ENCODE measurements around the gene CHD5.

CHD5 gene

GRCh38 chr1:6097824-6098223 lies 82.3 kb downstream of the CHD5 start:
- no peak overlapping the region for H3K4me3 ChIP-seq (ENCODE audit: low read depth, low read length)
- no peak for TF ChIP-seq CTCF (IDR thresholded peaks at IDR 0.05; ENCODE audit: insufficient read depth, low read depth, low read length, missing control alignments)
- no peak for DNase-seq (ENCODE audit: low read depth)

- DNase-seq (ENCODE audit: low read depth) = no peak
- H3K4me3 ChIP-seq (ENCODE audit: low read depth, low read length) = no peak overlapping the region
- TF ChIP-seq CTCF (IDR thresholded peaks at IDR 0.05; ENCODE audit: insufficient read depth, low read depth, low read length, missing control alignments) = no peak
Measured at GRCh38 chr1:6097117-6097595, 83.0 kb downstream of the CHD5 start.

- DNase-seq (ENCODE audit: low read depth) = no peak
- no peak overlapping the region for H3K4me3 ChIP-seq (ENCODE audit: low read depth, low read length)
- no peak for TF ChIP-seq CTCF (IDR thresholded peaks at IDR 0.05; ENCODE audit: insufficient read depth, low read depth, low read length, missing control alignments)
Measured at GRCh38 chr1:6096243-6097116, 83.6 kb downstream of the CHD5 start.

- no peak for DNase-seq (ENCODE audit: low read depth)
- no peak for TF ChIP-seq CTCF (IDR thresholded peaks at IDR 0.05; ENCODE audit: insufficient read depth, low read depth, low read length, missing control alignments)
- no peak overlapping the region for H3K4me3 ChIP-seq (ENCODE audit: low read depth, low read length)
Measured at GRCh38 chr1:6095511-6096242, 84.4 kb downstream of the CHD5 start.

- H3K4me3 ChIP-seq (ENCODE audit: low read depth, low read length) = no peak overlapping the region
- no peak for TF ChIP-seq CTCF (IDR thresholded peaks at IDR 0.05; ENCODE audit: insufficient read depth, low read depth, low read length, missing control alignments)
- no peak for DNase-seq (ENCODE audit: low read depth)
Measured at GRCh38 chr1:6094801-6095505, 85.2 kb downstream of the CHD5 start.

GRCh38 chr1:6094246-6094645 lies 85.9 kb downstream of the CHD5 start:
- no peak for TF ChIP-seq CTCF (IDR thresholded peaks at IDR 0.05; ENCODE audit: insufficient read depth, low read depth, low read length, missing control alignments)
- no peak for DNase-seq (ENCODE audit: low read depth)
- H3K4me3 ChIP-seq (ENCODE audit: low read depth, low read length) = no peak overlapping the region
